Loucy (cell line): ENCODE measurements around the gene CNDP1.
A peak's percentile ranks its signal among the peaks of the same experiment; 100 is the strongest.

Experiments used
- H2AFZ ChIP-seq: fragments of 200-600 bp; sonication (generic); 2 replicates; pipeline ENCODE4 v1.6.0; 2016; ENCODE audit warnings: antibody characterized with exemption, mild to moderate bottlenecking, low read length, moderate library complexity
- H3F3A ChIP-seq: fragments of 200-600 bp; 2 replicates; pipeline ENCODE4 v1.6.0; 2016; ENCODE audit warnings: antibody characterized with exemption, low read depth, mild to moderate bottlenecking
- H3K27me3 ChIP-seq: fragments of 200-600 bp; sonication (generic); 2 replicates; pipeline ENCODE4 v1.6.1; 2014; ENCODE audit warnings: low read length, mild to moderate bottlenecking; ENCODE audit not compliant: insufficient read depth, poor library complexity, severe bottlenecking
- H3K36me3 ChIP-seq: fragments of 200-600 bp; sonication (generic); 2 replicates; pipeline ENCODE4 v1.6.1; 2016; ENCODE audit warnings: low read length; ENCODE audit not compliant: insufficient read depth
- H3K4me1 ChIP-seq: fragments of 200-600 bp; sonication (generic); 2 replicates; pipeline ENCODE4 v1.5.1; 2014; ENCODE audit warnings: low read length, mild to moderate bottlenecking; ENCODE audit not compliant: insufficient read depth, poor library complexity, severe bottlenecking
- H3K4me2 ChIP-seq: fragments of 200-600 bp; sonication (generic); 2 replicates; pipeline ENCODE4 v1.6.0; 2014; ENCODE audit warnings: antibody characterized with exemption, low read length, low read depth, mild to moderate bottlenecking; ENCODE audit not compliant: poor library complexity, severe bottlenecking
- H3K4me3 ChIP-seq: fragments of 200-600 bp; sonication (generic); 2 replicates; pipeline ENCODE4 v1.5.1; 2014; ENCODE audit warnings: low read length, mild to moderate bottlenecking, mixed read lengths; ENCODE audit not compliant: poor library complexity, severe bottlenecking
- H3K79me2 ChIP-seq: fragments of 200-600 bp; sonication (generic); 2 replicates; pipeline ENCODE4 v1.6.1; 2014; ENCODE audit warnings: low read length; ENCODE audit not compliant: insufficient read depth
- H3K9ac ChIP-seq: fragments of 200-600 bp; sonication (generic); 2 replicates; pipeline ENCODE4 v1.6.0; 2014; ENCODE audit warnings: mild to moderate bottlenecking, low read depth, low read length, moderate library complexity; ENCODE audit not compliant: poor library complexity, severe bottlenecking
- H3K9me2 ChIP-seq: fragments of 200-600 bp; sonication (generic); replicated peaks from 2 replicates; pipeline ENCODE4 v1.6.1; 2016; ENCODE audit warnings: low read depth, low read length, mixed read lengths
- H3K9me3 ChIP-seq: fragments of 200-600 bp; sonication (generic); 2 replicates; pipeline ENCODE4 v1.6.1; 2014; ENCODE audit warnings: mild to moderate bottlenecking, antibody characterized with exemption, low read length, low read depth; ENCODE audit not compliant: insufficient read depth
- H4K20me1 ChIP-seq: fragments of 200-600 bp; sonication (generic); 2 replicates; pipeline ENCODE4 v1.6.0; 2014; ENCODE audit warnings: antibody characterized with exemption, low read length, mild to moderate bottlenecking; ENCODE audit not compliant: insufficient read depth, poor library complexity, severe bottlenecking
- EZH2phosphoT487 ChIP-seq: fragments of 200-600 bp; IDR thresholded peaks from 2 replicates; pipeline ENCODE4 v1.6.1; 2018; ENCODE audit warnings: antibody characterized with exemption, mild to moderate bottlenecking, moderate library complexity, borderline replicate concordance
- TF ChIP-seq, protein P1 (sequence below): fragments of 200-600 bp; sonication (generic); conservative IDR thresholded peaks from 2 replicates; pipeline ENCODE4 v1.5.1; 2014; ENCODE audit warnings: mild to moderate bottlenecking, antibody characterized with exemption, low read length

CNDP1 gene

DNA sequence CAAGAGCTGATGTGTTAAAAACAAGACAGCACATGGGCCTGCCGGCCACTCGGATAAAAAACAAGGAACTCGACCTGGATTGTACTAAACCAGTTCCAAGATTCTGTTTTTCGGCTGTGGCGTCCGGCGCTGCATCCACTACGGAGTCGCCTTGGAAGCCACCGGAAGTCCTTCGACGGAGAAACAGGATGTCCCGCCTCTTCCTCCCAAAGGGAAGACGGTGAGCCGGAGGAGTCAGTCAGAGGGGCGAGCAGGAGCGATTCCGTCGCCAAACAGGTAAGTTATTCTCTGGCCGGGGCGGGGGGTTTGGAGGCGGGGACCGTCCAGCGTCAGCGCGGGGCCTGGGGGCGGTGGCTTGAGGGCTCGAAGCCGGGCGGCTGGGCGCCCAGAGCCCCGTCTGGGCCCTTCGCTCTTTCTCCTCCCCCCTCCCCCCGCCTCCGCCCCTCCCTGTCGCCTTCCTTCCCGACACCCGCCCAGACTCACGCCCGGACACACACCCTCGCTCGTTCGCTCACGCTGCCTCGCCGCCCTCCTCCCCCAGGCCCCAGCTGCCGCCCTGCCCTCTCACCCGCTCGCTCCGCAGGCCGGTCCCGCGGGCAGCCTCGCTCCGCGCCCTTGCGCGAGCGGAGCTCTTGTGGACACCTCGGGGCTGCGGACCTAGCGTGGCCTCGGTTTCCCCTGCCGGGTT, 63.5 kb downstream of the CNDP1 start, which contains the start of gene ZNF407:
Gene ZNF407, plus strand, starts transcription at position 209 of the 688 bp plus-strand sequence. CDS start 33,150 bp downstream, outside the sequence.
- H2AFZ ChIP-seq = peak within 1 kb of the TSS; percentile 99
- peaks cover 27% of the 10 kb centered on the region for H3K4me1 ChIP-seq
- peak within 1 kb of the TSS; percentile 91 for H3K4me2 ChIP-seq
- peaks cover 24% of the 10 kb centered on the region for H4K20me1 ChIP-seq
- peak within 1 kb of the TSS; percentile 92 for H3K4me3 ChIP-seq
- no peaks in the 10 kb centered on the region for H3K9me2 ChIP-seq
- H3K9me3 ChIP-seq = no peaks in the 10 kb centered on the region
- H3K36me3 ChIP-seq = no peaks in the 10 kb centered on the region
- H3K27me3 ChIP-seq = no peaks in the 10 kb centered on the region
- H3K79me2 ChIP-seq = peaks cover 52% of the 10 kb centered on the region
- H3F3A ChIP-seq = no peaks in the 10 kb centered on the region
- no peak for TF ChIP-seq EZH2phosphoT487
- TF ChIP-seq, protein P1, sequence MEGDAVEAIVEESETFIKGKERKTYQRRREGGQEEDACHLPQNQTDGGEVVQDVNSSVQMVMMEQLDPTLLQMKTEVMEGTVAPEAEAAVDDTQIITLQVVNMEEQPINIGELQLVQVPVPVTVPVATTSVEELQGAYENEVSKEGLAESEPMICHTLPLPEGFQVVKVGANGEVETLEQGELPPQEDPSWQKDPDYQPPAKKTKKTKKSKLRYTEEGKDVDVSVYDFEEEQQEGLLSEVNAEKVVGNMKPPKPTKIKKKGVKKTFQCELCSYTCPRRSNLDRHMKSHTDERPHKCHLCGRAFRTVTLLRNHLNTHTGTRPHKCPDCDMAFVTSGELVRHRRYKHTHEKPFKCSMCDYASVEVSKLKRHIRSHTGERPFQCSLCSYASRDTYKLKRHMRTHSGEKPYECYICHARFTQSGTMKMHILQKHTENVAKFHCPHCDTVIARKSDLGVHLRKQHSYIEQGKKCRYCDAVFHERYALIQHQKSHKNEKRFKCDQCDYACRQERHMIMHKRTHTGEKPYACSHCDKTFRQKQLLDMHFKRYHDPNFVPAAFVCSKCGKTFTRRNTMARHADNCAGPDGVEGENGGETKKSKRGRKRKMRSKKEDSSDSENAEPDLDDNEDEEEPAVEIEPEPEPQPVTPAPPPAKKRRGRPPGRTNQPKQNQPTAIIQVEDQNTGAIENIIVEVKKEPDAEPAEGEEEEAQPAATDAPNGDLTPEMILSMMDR = no peak
- peak within 1 kb of the TSS; percentile 96 for H3K9ac ChIP-seq

DNA sequence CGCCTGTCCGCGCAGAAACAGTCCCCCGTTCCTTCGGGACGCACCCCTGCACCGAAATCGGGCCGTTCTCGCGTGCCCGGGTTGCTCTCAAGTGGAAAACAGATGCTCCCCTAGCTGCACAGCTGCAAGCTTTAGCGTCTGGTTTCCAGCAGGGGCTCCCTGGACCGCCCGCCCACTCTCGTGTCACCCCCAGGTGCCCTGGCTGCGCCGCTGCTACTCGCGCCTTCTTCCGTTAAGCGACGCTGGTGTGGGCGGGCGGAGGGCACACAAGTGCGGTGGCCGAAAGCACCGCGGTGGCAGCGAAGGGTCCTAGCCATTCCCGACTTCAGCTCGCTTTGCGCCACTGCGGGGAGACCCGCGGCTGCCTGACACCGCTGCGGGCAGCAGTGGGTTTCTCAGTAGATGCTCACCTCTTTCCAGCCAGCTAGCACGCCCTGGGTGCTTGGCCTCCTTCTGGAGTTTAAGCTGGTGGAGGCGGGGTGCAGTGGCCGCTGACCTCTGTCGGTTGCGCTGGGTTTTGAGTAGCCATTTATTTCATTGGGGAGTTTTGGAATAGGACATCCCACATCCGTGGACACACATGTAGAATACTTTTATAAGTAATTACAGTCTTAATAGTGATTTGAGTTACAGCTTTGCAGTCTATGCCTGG, 64.2 kb downstream of the CNDP1 start:
- H3K9ac ChIP-seq = peak overlapping the region; percentile 96
- peaks cover 52% of the 10 kb centered on the region for H3K79me2 ChIP-seq
- H3K4me2 ChIP-seq = peak overlapping the region; percentile 89
- peak overlapping the region; percentile 92 for H3K4me3 ChIP-seq
- peaks cover 27% of the 10 kb centered on the region for H3K4me1 ChIP-seq
- H3K36me3 ChIP-seq = no peaks in the 10 kb centered on the region
- no peaks in the 10 kb centered on the region for H3K9me2 ChIP-seq
- H4K20me1 ChIP-seq = peaks cover 24% of the 10 kb centered on the region
- H3K9me3 ChIP-seq = no peaks in the 10 kb centered on the region
- no peaks in the 10 kb centered on the region for H3F3A ChIP-seq
- no peak for TF ChIP-seq EZH2phosphoT487
- TF ChIP-seq, protein P1 = peak; percentile 42
- no peaks in the 10 kb centered on the region for H3K27me3 ChIP-seq
- H2AFZ ChIP-seq = peak overlapping the region; percentile 99

DNA sequence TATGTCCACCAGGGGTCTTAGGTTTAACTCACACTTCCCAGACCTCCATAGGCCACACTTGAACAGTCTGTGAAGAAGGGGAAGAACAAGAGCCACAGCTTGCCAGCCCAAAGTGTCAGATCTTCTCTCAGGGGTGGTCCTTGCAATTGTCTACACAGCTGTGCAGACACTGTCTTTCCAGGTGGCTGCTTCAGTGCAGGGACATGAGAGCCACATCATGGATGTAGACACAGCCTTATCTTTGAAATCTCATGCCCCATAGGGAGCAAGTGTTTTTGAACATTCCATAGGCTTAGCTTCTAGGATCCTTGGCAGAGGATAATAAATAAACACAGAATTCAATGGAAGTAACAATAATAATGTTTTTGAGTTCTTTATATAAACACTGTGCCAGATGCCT, 70.1 kb downstream of the CNDP1 start:
- Histone ChIP-seq H3F3A (no peaks in the 10 kb centered on the region), H3K4me3 (no peak overlapping the region), H4K20me1 (no peaks in the 10 kb centered on the region), H3K9me2 (no peaks in the 10 kb centered on the region), H3K9me3 (no peaks in the 10 kb centered on the region), H2AFZ (no peak overlapping the region), H3K36me3 (no peaks in the 10 kb centered on the region), H3K79me2 (peaks cover 40% of the 10 kb centered on the region; the same call in 1 of the 2 replicates), H3K27me3 (no peaks in the 10 kb centered on the region), H3K4me1 (no peaks in the 10 kb centered on the region), H3K4me2 (no peak overlapping the region), H3K9ac (no peak overlapping the region)
- TF ChIP-seq EZH2phosphoT487 = no peak
- TF ChIP-seq, protein P1 = peak; percentile 24; the same call in 1 of the 2 replicates
